PC-9 (cell line): ENCODE measurements around the gene ZFAND3. TPM values are rescaled to one million over a fixed set of nuclear protein-coding genes. Genes with fewer than 3 reads are reported as not detected.
A peak's percentile ranks its signal among the peaks of the same experiment; 100 is the strongest.

Experiments
- BruUV-seq: library from RNA; stranded (reverse); fragments of 400-500 nt; replicated peaks from 2 replicates; lab custom pipeline; 2021; lab: Mats Ljungman, UMichigan
- CTCF ChIA-PET: fragments of 300-600 bp; sonication (Branson Sonifier 250); formaldehyde crosslinking; loops from one replicate; lab custom pipeline; 2022; ENCODE audit warnings: antibody characterized with exemption; lab: Charles Lee
- POLR2A ChIA-PET: fragments of 300-600 bp; sonication (Branson Sonifier 250); formaldehyde crosslinking; loops from one replicate; lab custom pipeline; 2022; ENCODE audit warnings: antibody characterized with exemption; ENCODE audit not compliant: unreplicated experiment; lab: Charles Lee
- DNase-seq, 2 experiments: peaks; one replicate each; pipeline versions ENCODE4 v3.0.0 to v3.0.0-alpha.2; 2015 to 2022; ENCODE audit warnings: mixed read lengths in 1 of 2
- H2AFZ ChIP-seq: fragments of 200-600 bp; sonication (generic); 2 replicates; pipeline ENCODE4 v1.8.1; 2017; ENCODE audit warnings: antibody characterized with exemption
- H3F3A ChIP-seq: fragments of 200-600 bp; sonication (generic); 2 replicates; pipeline ENCODE4 v1.8.1; 2017; ENCODE audit warnings: antibody characterized with exemption, mild to moderate bottlenecking, low read depth; ENCODE audit not compliant: insufficient read depth
- H3K27ac ChIP-seq: fragments of 200-600 bp; sonication (generic); 2 replicates; pipeline ENCODE4 v1.6.1; 2016; ENCODE audit warnings: mixed run types
- H3K27me3 ChIP-seq: fragments of 200-600 bp; sonication (generic); 2 replicates; pipeline ENCODE4 v1.6.1; 2016; ENCODE audit warnings: low read depth, mixed run types; ENCODE audit not compliant: insufficient read depth
- H3K36me3 ChIP-seq: fragments of 200-600 bp; sonication (generic); 2 replicates; pipeline ENCODE4 v1.6.1; 2016; ENCODE audit warnings: low read depth, mixed run types
- H3K4me1 ChIP-seq: fragments of 200-600 bp; sonication (generic); replicated peaks from 2 replicates; pipeline ENCODE4 v1.6.1; 2016; ENCODE audit warnings: mixed run types; ENCODE audit not compliant: insufficient read depth
- H3K4me2 ChIP-seq: fragments of 200-600 bp; sonication (generic); 2 replicates; pipeline ENCODE4 v1.6.1; 2017; ENCODE audit warnings: mixed run types
- H3K4me3 ChIP-seq: fragments of 200-600 bp; sonication (generic); 2 replicates; pipeline ENCODE4 v1.6.1; 2016; ENCODE audit warnings: mixed run types
- H3K79me2 ChIP-seq: fragments of 200-600 bp; sonication (generic); 2 replicates; pipeline ENCODE4 v1.6.1; 2017; ENCODE audit warnings: low read depth, mixed run types
- H3K9me2 ChIP-seq: fragments of 200-600 bp; sonication (generic); 2 replicates; pipeline ENCODE4 v1.8.1; 2017; ENCODE audit warnings: mild to moderate bottlenecking; ENCODE audit not compliant: insufficient read depth
- H3K9me3 ChIP-seq: fragments of 200-600 bp; sonication (generic); 2 replicates; pipeline ENCODE4 v1.8.1; 2016; ENCODE audit warnings: low read depth; ENCODE audit not compliant: insufficient read depth
- H4K20me1 ChIP-seq: fragments of 200-600 bp; sonication (generic); 2 replicates; pipeline ENCODE4 v1.8.1; 2017; ENCODE audit not compliant: insufficient read depth
- EZH2 ChIP-seq: fragments of 200-600 bp; sonication (generic); IDR thresholded peaks from 2 replicates; pipeline ENCODE4 v1.8.0; 2017; ENCODE audit warnings: antibody characterized with exemption, low read depth
- intact Hi-C: fragments of 100-400 bp; cut with micrococcal nuclease; formaldehyde crosslinking; loops from one replicate; pipeline ENCODE4 v1.10.0; 2022; ENCODE audit not compliant: unreplicated experiment
- total RNA-seq: library from RNA; stranded (reverse); gene quantifications from 2 replicates; pipeline ENCODE4 v1.2.3, GENCODE V29; 2021
- TF ChIP-seq, protein P1 (sequence below): fragments of 200-600 bp; sonication (generic); conservative IDR thresholded peaks from 2 replicates; pipeline ENCODE4 v1.6.1; 2017; ENCODE audit warnings: mixed run types, antibody characterized with exemption, mild to moderate bottlenecking, moderate library complexity

ZFAND3 gene
- total RNA-seq, 1 experiment from 2014 or later = 46.8 TPM

DNA sequence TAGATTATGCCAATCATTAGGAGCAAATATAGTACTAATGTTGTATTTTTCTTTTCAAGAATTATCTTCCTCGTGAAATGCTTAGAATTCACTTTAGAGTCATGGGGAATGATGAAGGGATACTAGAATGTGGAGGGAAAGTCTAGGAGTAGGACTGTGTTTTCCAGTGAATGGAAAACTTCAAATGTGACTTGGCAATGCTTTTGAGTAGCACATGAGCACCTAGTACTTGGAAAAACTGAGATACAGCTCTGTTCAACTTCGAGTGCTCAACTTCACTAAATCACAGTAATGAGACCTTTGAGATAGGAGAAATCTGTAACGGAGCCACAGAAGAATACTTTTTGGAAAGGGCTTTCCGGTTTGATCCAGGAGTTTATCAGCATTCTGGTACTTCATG, 272.9 kb downstream of the ZFAND3 start:
- TF ChIP-seq, protein P1, sequence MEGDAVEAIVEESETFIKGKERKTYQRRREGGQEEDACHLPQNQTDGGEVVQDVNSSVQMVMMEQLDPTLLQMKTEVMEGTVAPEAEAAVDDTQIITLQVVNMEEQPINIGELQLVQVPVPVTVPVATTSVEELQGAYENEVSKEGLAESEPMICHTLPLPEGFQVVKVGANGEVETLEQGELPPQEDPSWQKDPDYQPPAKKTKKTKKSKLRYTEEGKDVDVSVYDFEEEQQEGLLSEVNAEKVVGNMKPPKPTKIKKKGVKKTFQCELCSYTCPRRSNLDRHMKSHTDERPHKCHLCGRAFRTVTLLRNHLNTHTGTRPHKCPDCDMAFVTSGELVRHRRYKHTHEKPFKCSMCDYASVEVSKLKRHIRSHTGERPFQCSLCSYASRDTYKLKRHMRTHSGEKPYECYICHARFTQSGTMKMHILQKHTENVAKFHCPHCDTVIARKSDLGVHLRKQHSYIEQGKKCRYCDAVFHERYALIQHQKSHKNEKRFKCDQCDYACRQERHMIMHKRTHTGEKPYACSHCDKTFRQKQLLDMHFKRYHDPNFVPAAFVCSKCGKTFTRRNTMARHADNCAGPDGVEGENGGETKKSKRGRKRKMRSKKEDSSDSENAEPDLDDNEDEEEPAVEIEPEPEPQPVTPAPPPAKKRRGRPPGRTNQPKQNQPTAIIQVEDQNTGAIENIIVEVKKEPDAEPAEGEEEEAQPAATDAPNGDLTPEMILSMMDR = no peak
- Histone ChIP-seq H3K79me2 (no peaks in the 10 kb centered on the region), H3K4me3 (no peak overlapping the region), H3F3A (no peaks in the 10 kb centered on the region), H3K27me3 (no peaks in the 10 kb centered on the region), H3K4me2 (no peak overlapping the region), H4K20me1 (peaks cover 12% of the 10 kb centered on the region; the same call in 1 of the 2 replicates), H2AFZ (no peak overlapping the region), H3K9me2 (0 out of 2 replicates have a peak, but pooled peaks cover 3% of the 10 kb centered on the region), H3K9me3 (no peaks in the 10 kb centered on the region), H3K27ac (no peak overlapping the region), H3K4me1 (no peaks in the 10 kb centered on the region), H3K36me3 (no peaks in the 10 kb centered on the region)
- ChIA-PET POLR2A (no interaction called here), CTCF (no interaction called here)
- no peak for DNase-seq
- intact Hi-C loops = no loop called here
- no TSS peak for BruUV-seq

DNA sequence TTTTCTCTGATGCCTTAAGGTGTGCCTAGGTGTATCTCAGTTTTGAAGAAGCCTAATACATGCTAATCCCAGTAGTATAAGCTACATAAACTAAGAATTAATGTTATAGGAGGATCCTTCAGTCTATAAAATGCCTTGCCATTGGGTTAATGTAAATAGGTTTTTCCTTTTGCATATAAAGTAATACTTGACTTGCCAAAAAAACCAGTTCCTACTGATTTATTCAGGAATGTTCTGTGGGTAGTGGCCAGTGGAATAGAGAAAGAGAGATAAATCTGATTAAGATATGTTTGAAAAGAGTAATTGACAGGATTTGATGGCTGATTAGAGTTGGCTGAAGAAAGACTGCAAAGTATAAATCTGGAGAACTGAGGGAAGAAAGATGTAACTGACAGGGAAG, 273.4 kb downstream of the ZFAND3 start:
- Histone ChIP-seq H3K4me2 (no peak overlapping the region), H2AFZ (no peak overlapping the region), H3K27me3 (no peaks in the 10 kb centered on the region), H4K20me1 (peaks cover 12% of the 10 kb centered on the region; the same call in 1 of the 2 replicates), H3K4me3 (no peak overlapping the region), H3K79me2 (no peaks in the 10 kb centered on the region), H3K9me3 (no peaks in the 10 kb centered on the region), H3K27ac (no peak overlapping the region), H3K36me3 (no peaks in the 10 kb centered on the region), H3K4me1 (no peaks in the 10 kb centered on the region), H3F3A (no peaks in the 10 kb centered on the region), H3K9me2 (0 out of 2 replicates have a peak, but pooled peaks cover 2% of the 10 kb centered on the region)
- ChIA-PET CTCF (no interaction called here), POLR2A (no interaction called here)
- no peak for DNase-seq
- intact Hi-C loops = no loop called here
- BruUV-seq = no TSS peak
- no peak for TF ChIP-seq EZH2
- TF ChIP-seq, protein P1 = no peak

DNA sequence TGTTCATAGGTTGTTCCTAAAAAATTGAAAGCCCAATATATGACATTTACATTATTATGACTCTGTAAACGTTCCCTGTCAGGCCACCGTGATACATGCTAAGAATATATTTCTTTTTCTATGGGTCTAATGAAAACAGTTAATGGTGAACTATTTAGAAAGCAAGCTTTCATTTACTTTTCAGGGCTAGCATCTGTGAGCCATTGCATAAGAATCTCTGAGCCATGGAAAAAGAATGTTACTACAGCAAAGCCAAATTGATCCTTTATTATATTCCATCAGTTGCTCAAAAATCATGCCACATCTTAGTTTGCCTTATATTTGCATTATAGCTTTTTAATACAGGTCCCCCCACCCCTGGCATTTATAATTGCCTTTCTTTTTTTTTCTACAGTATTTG, 275.5 kb downstream of the ZFAND3 start:
- Histone ChIP-seq H3K79me2 (no peaks in the 10 kb centered on the region), H3K9me3 (no peaks in the 10 kb centered on the region), H4K20me1 (peaks cover 6% of the 10 kb centered on the region; the same call in 1 of the 2 replicates), H3K4me3 (no peak overlapping the region), H3K27me3 (no peaks in the 10 kb centered on the region), H3K4me1 (no peaks in the 10 kb centered on the region), H3K9me2 (no peaks in the 10 kb centered on the region), H3K36me3 (no peaks in the 10 kb centered on the region), H3K4me2 (no peak overlapping the region), H2AFZ (no peak overlapping the region), H3F3A (no peaks in the 10 kb centered on the region), H3K27ac (0 out of 2 replicates have a peak overlapping the region, but pooled peaks have one; percentile 2)
- peak in 1 of 2 experiments; percentile 44 for DNase-seq
- no peak for TF ChIP-seq EZH2
- TF ChIP-seq, protein P1 = no peak
- CTCF ChIA-PET = no interaction called here
- intact Hi-C loops = no loop called here
- BruUV-seq = no TSS peak
- POLR2A ChIA-PET = interaction anchor here (0.6 kb wide), 1 partner anchor 185 kb away, joined by 20 read pairs; no protein-coding TSS in a partner anchor
